Fibroblast of lung (primary cell): ENCODE results near the gene SLC37A1.

ENCODE experiments used
- CTCF ChIP-seq, 2 donors: IDR thresholded peaks in 1 of 2; conservative IDR thresholded peaks in 1 of 2; 1 replicate in 1 of 2; 2 replicates in 1 of 2; pipeline ENCODE4 v1.5.1; 2011 to 2012; ENCODE audit warnings: low read length in 2 of 2, control low read depth in 1 of 2, inconsistent platforms in 1 of 2, low read depth in 1 of 2, mild to moderate bottlenecking in 1 of 2
- EZH2 ChIP-seq: IDR thresholded peaks from 2 replicates; pipeline ENCODE4 v1.5.1; 2012; ENCODE audit warnings: low read length, control low read depth, mild to moderate bottlenecking; ENCODE audit errors: missing control alignments

GRCh38 chr21:42522771-42523170 is 9.1 kb downstream of the SLC37A1 start:
- TF ChIP-seq EZH2: no peak
- no peak for TF ChIP-seq CTCF (conservative IDR thresholded peaks at IDR 0.05 in 1 of 2, IDR thresholded peaks at IDR 0.05 in 1 of 2; ENCODE audit: low read depth in 1 of 2, low read length in 2 of 2)
